ENCODE results near the gene PRDM16. TPM values are rescaled to one million over a fixed set of nuclear protein-coding genes. Genes with fewer than 3 reads are reported as not detected.

Gene PRDM16
- total RNA-seq, 1 donor from 2014 or later, result 0.43 TPM

- Histone ChIP-seq H3K4me2 (ENCODE audit: low read length) (no peak overlapping the region), H3K9me3 (ENCODE audit: insufficient read depth, low read depth, low read length) (peaks cover 5% of the 10 kb centered on the region), H3K4me3 (ENCODE audit: insufficient read depth, low read depth, low read length) (no peak overlapping the region), H3K27ac (ENCODE audit: low read depth, low read length) (no peak overlapping the region), H3K4me1 (ENCODE audit: insufficient read depth, low read length) (peaks cover 7% of the 10 kb centered on the region), H2AFZ (ENCODE audit: low read depth, low read length) (no peak overlapping the region), H3K79me2 (ENCODE audit: insufficient read depth, low read length) (no peaks in the 10 kb centered on the region), H4K20me1 (ENCODE audit: insufficient read depth, low read length) (peaks cover 12% of the 10 kb centered on the region), H3K27me3 (ENCODE audit: insufficient read depth, low read length) (no peaks in the 10 kb centered on the region), H3K9ac (ENCODE audit: low read length) (no peak overlapping the region), H3K36me3 (ENCODE audit: insufficient read depth, low read length) (no peaks in the 10 kb centered on the region)
- TF ChIP-seq, protein P1, sequence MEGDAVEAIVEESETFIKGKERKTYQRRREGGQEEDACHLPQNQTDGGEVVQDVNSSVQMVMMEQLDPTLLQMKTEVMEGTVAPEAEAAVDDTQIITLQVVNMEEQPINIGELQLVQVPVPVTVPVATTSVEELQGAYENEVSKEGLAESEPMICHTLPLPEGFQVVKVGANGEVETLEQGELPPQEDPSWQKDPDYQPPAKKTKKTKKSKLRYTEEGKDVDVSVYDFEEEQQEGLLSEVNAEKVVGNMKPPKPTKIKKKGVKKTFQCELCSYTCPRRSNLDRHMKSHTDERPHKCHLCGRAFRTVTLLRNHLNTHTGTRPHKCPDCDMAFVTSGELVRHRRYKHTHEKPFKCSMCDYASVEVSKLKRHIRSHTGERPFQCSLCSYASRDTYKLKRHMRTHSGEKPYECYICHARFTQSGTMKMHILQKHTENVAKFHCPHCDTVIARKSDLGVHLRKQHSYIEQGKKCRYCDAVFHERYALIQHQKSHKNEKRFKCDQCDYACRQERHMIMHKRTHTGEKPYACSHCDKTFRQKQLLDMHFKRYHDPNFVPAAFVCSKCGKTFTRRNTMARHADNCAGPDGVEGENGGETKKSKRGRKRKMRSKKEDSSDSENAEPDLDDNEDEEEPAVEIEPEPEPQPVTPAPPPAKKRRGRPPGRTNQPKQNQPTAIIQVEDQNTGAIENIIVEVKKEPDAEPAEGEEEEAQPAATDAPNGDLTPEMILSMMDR (IDR thresholded peaks at IDR 0.05; ENCODE audit: insufficient read depth, low read depth, low read length), result no peak
- no peak for TF ChIP-seq EZH2 (IDR thresholded peaks at IDR 0.05; ENCODE audit: insufficient read depth, low read length)
- no peaks in the 10 kb centered on the region for H3K4me1 Mint-ChIP-seq (ENCODE audit: low read depth, unreplicated experiment)
- DNase-seq (ENCODE audit: low read depth) (no peak), FAIRE-seq (no peak)
- no peaks in the 10 kb centered on the region for H3K36me3 Mint-ChIP-seq (ENCODE audit: low read depth, unreplicated experiment)
- H3K27ac Mint-ChIP-seq (ENCODE audit: unreplicated experiment), result no peak overlapping the region
- H3K27me3 Mint-ChIP-seq (ENCODE audit: low read depth, unreplicated experiment), result peaks cover 18% of the 10 kb centered on the region
- H3K4me3 Mint-ChIP-seq (ENCODE audit: unreplicated experiment), result no peak overlapping the region
- H3K9me3 Mint-ChIP-seq (ENCODE audit: unreplicated experiment), result no peaks in the 10 kb centered on the region
Observed at GRCh38 chr1:3183411-3183810, 114.4 kb downstream of the PRDM16 start.

- Histone ChIP-seq H3K27ac (ENCODE audit: low read depth, low read length) (no peak overlapping the region), H3K27me3 (ENCODE audit: insufficient read depth, low read length) (no peaks in the 10 kb centered on the region), H3K9me3 (ENCODE audit: insufficient read depth, low read depth, low read length) (peaks cover 5% of the 10 kb centered on the region), H3K36me3 (ENCODE audit: insufficient read depth, low read length) (no peaks in the 10 kb centered on the region), H2AFZ (ENCODE audit: low read depth, low read length) (no peak overlapping the region), H3K79me2 (ENCODE audit: insufficient read depth, low read length) (no peaks in the 10 kb centered on the region), H3K4me2 (ENCODE audit: low read length) (no peak overlapping the region), H3K4me3 (ENCODE audit: insufficient read depth, low read depth, low read length) (no peak overlapping the region), H3K9ac (ENCODE audit: low read length) (no peak overlapping the region), H4K20me1 (ENCODE audit: insufficient read depth, low read length) (peaks cover 12% of the 10 kb centered on the region), H3K4me1 (ENCODE audit: insufficient read depth, low read length) (peaks cover 7% of the 10 kb centered on the region)
- no peaks in the 10 kb centered on the region for H3K36me3 Mint-ChIP-seq (ENCODE audit: low read depth, unreplicated experiment)
- TF ChIP-seq, protein P1 (IDR thresholded peaks at IDR 0.05; ENCODE audit: insufficient read depth, low read depth, low read length), result no peak
- TF ChIP-seq EZH2 (IDR thresholded peaks at IDR 0.05; ENCODE audit: insufficient read depth, low read length), result no peak
- H3K4me3 Mint-ChIP-seq (ENCODE audit: unreplicated experiment), result no peak overlapping the region
- DNase-seq (ENCODE audit: low read depth), result no peak
- no peak for FAIRE-seq
- peaks cover under 1% of the 10 kb centered on the region for H3K9me3 Mint-ChIP-seq (ENCODE audit: unreplicated experiment)
- peaks cover 16% of the 10 kb centered on the region for H3K27me3 Mint-ChIP-seq (ENCODE audit: low read depth, unreplicated experiment)
- H3K27ac Mint-ChIP-seq (ENCODE audit: unreplicated experiment), result no peak overlapping the region
- H3K4me1 Mint-ChIP-seq (ENCODE audit: low read depth, unreplicated experiment), result no peaks in the 10 kb centered on the region
Observed at GRCh38 chr1:3183813-3184212, 114.8 kb downstream of the PRDM16 start.

GRCh38 chr1:3184666-3185065, 115.7 kb downstream of the PRDM16 start:
- DNase-seq (ENCODE audit: low read depth) (no peak), FAIRE-seq (no peak)
- Histone ChIP-seq H3K9ac (ENCODE audit: low read length) (no peak overlapping the region), H2AFZ (ENCODE audit: low read depth, low read length) (no peak overlapping the region), H4K20me1 (ENCODE audit: insufficient read depth, low read length) (peaks cover 12% of the 10 kb centered on the region), H3K4me1 (ENCODE audit: insufficient read depth, low read length) (peaks cover 7% of the 10 kb centered on the region), H3K4me2 (ENCODE audit: low read length) (no peak overlapping the region), H3K27me3 (ENCODE audit: insufficient read depth, low read length) (no peaks in the 10 kb centered on the region), H3K4me3 (ENCODE audit: insufficient read depth, low read depth, low read length) (no peak overlapping the region), H3K27ac (ENCODE audit: low read depth, low read length) (no peak overlapping the region), H3K79me2 (ENCODE audit: insufficient read depth, low read length) (no peaks in the 10 kb centered on the region), H3K9me3 (ENCODE audit: insufficient read depth, low read depth, low read length) (peaks cover 5% of the 10 kb centered on the region), H3K36me3 (ENCODE audit: insufficient read depth, low read length) (no peaks in the 10 kb centered on the region)
- Mint-ChIP-seq H3K27me3 (ENCODE audit: low read depth, unreplicated experiment) (peaks cover 11% of the 10 kb centered on the region), H3K27ac (ENCODE audit: unreplicated experiment) (no peak overlapping the region), H3K36me3 (ENCODE audit: low read depth, unreplicated experiment) (no peaks in the 10 kb centered on the region), H3K4me1 (ENCODE audit: low read depth, unreplicated experiment) (no peaks in the 10 kb centered on the region), H3K9me3 (ENCODE audit: unreplicated experiment) (peaks cover 2% of the 10 kb centered on the region), H3K4me3 (ENCODE audit: unreplicated experiment) (no peak overlapping the region)
- TF ChIP-seq, protein P1 (IDR thresholded peaks at IDR 0.05; ENCODE audit: insufficient read depth, low read depth, low read length), result no peak
- no peak for TF ChIP-seq EZH2 (IDR thresholded peaks at IDR 0.05; ENCODE audit: insufficient read depth, low read length)

All from astrocyte (in vitro differentiated cells and primary cell).